Duodenal mucosa (tissue), 2 donors: Measurements from ENCODE around the gene DEPP1.

Experiments used
- H3K27ac ChIP-seq: one replicate; pipeline ENCODE4 v1.7.0; 2013; ENCODE audit warnings: low read depth, low read length
- H3K27me3 ChIP-seq, 2 donors: one replicate each; pipeline ENCODE4 v1.7.0; 2013; ENCODE audit warnings: low read length in 2 of 2, control low read depth in 1 of 2; ENCODE audit not compliant: insufficient read depth in 2 of 2, control insufficient read depth in 1 of 2
- H3K36me3 ChIP-seq, 2 donors: one replicate each; pipeline ENCODE4 v1.7.0; 2013; ENCODE audit warnings: low read length in 2 of 2, control low read depth in 1 of 2; ENCODE audit not compliant: insufficient read depth in 2 of 2, control insufficient read depth in 1 of 2
- H3K4me1 ChIP-seq, 2 donors: one replicate each; pipeline ENCODE4 v1.7.0; 2013; ENCODE audit warnings: low read length in 2 of 2, control low read depth in 1 of 2; ENCODE audit not compliant: insufficient read depth in 2 of 2, control insufficient read depth in 1 of 2
- H3K4me3 ChIP-seq, 2 donors: one replicate each; pipeline ENCODE4 v1.7.0; 2013; ENCODE audit warnings: low read length in 2 of 2, low read depth in 1 of 2
- H3K9ac ChIP-seq, 2 donors: one replicate each; pipeline ENCODE4 v1.7.0; 2013; ENCODE audit warnings: low read length in 2 of 2, low read depth in 1 of 2
- H3K9me3 ChIP-seq, 2 donors: one replicate each; pipeline ENCODE4 v1.7.0; 2013; ENCODE audit warnings: low read length in 2 of 2, control low read depth in 1 of 2; ENCODE audit not compliant: control insufficient read depth in 1 of 2

The DEPP1 gene

DNA sequence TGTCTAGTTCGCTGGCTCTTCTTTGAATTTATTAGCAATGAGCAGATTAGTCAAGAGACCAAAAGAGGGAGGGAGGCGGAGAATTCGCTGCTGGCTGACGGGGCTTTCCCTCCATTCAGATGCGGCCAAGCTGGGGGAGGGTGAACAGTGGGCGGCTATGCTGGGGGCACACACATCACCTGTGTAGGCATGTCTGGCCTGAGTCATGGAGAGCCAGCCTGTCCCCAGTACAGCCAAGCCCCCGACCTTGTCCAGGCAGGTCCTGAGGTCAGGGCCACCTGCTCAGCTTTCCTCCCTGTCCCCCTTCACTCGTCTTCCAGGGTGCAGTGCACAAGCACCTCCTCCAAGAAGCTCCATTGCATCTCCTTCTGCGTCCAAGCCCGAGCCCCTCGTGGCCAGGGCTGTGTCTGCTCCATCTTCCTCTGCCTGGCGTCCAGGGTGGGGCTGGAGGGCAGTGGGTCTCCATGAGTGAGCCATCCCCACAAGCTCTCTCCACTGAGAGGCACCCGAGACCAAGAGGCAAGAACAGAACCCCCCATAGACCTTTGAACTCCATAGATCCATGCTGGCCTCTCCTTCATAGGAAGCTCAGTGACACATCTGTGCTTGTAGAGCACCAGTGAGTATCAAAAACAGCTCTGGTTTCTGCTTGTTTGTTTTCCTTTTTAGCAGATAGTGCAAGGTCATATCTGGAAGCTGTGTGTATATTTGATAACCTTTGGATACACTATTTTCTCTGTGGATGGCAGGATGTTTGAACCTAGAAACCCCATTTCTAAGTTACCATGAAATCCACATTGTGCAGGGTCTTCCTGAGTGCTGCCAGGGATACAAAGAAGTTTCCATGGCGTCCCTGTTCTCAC lies 1.9 kb upstream of the DEPP1 start:
- Histone ChIP-seq H3K9me3 (no peaks in the 10 kb centered on the region), H3K27ac (peak overlapping the region; percentile 14), H3K9ac (no peak overlapping the region), H3K4me3 (no peak overlapping the region), H3K4me1 (peaks cover 49 to 54% of the 10 kb centered on the region in 2 donors), H3K27me3 (no peaks in the 10 kb centered on the region), H3K36me3 (peaks cover 9 to 32% of the 10 kb centered on the region in 2 donors)

GRCh38 chr10:44979281-44980191 lies 927 bp upstream of the DEPP1 start:
- Histone ChIP-seq H3K4me1 (peaks cover 51 to 57% of the 10 kb centered on the region in 2 donors), H3K27ac (peak overlapping the region; percentile 66), H3K9me3 (no peaks in the 10 kb centered on the region), H3K9ac (peak overlapping the region in 1 of 2 donors; percentile 63), H3K4me3 (no peak overlapping the region), H3K36me3 (peaks cover 3 to 22% of the 10 kb centered on the region in 2 donors), H3K27me3 (no peaks in the 10 kb centered on the region)

DNA sequence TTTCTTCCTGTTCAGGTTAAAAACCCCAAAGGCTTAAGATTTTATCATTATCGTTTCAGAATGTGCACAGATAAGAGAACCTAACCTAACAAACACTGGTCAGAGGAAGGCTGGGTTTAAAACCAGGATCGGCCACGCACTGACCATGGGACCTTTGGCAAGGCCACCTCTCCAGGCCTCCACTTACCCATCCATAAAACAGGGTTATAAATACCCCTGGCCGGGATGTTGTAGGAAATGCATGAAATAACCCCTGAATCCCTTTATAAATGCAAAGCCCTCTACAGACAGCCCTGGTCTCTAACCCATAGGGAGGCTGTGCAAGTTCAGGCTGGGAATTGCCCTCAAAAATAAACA lies 418 bp downstream of the DEPP1 start:
- H3K27me3 ChIP-seq = no peaks in the 10 kb centered on the region
- peak overlapping the region; percentile 50 to 51 for H3K4me3 ChIP-seq
- H3K9ac ChIP-seq = peak overlapping the region; percentile 43 to 63
- H3K36me3 ChIP-seq = peaks cover 0 to 15% of the 10 kb centered on the region in 2 donors
- peak overlapping the region; percentile 75 for H3K27ac ChIP-seq
- H3K9me3 ChIP-seq = no peaks in the 10 kb centered on the region
- H3K4me1 ChIP-seq = peaks cover 64 to 71% of the 10 kb centered on the region in 2 donors

DNA sequence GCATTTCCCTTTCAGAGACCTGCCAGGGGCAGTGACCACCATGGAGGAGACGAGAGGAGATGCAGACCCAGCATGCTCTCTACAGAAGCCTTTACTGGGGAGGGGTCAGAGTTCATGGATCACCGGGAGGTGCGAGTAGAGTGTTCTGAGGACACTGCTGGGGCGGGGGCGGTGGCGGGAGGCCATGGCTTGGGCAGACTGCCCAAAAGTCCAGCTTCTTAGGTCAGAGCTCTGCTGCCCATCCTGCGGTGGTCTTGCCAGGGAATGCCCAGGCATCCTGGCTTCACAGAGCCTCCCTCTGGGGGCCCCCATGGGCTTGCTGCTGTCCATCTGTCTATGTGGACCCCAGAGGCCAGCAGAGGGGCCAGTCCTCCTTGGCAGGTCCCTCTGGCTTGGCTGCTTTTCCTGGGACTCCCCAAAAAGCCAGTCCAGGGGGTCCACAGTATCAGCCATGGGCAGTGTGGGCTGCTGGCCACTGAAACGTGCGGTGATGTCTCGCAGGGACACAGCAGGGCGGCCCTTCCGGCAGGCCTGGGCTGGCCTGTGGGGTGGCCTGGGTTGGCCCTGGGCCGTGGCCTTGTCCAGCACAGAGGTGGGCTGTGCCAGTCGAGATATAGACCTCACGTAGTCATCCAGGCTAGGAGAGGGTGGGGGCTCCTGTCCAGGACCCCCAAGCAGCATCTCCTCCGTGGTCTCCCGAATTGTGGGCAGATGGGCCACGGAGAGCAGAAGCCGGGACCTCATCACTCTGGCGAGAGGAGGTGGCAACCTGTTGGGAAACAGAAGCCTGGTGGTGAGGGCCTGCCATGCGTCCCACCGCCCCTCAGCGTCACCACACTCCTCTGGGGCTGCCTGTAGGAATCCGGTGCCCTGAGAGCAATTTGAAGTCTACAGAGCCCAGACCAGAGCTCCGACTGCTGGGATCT lies 1.1 kb downstream of the DEPP1 start:
- Histone ChIP-seq H3K9ac (peak overlapping the region; percentile 43 to 63), H3K27me3 (no peaks in the 10 kb centered on the region), H3K9me3 (no peaks in the 10 kb centered on the region), H3K4me1 (peaks cover 68 to 75% of the 10 kb centered on the region in 2 donors), H3K36me3 (peaks cover 0 to 15% of the 10 kb centered on the region in 2 donors), H3K4me3 (peak overlapping the region; percentile 50 to 51), H3K27ac (peak overlapping the region; percentile 75)

DNA sequence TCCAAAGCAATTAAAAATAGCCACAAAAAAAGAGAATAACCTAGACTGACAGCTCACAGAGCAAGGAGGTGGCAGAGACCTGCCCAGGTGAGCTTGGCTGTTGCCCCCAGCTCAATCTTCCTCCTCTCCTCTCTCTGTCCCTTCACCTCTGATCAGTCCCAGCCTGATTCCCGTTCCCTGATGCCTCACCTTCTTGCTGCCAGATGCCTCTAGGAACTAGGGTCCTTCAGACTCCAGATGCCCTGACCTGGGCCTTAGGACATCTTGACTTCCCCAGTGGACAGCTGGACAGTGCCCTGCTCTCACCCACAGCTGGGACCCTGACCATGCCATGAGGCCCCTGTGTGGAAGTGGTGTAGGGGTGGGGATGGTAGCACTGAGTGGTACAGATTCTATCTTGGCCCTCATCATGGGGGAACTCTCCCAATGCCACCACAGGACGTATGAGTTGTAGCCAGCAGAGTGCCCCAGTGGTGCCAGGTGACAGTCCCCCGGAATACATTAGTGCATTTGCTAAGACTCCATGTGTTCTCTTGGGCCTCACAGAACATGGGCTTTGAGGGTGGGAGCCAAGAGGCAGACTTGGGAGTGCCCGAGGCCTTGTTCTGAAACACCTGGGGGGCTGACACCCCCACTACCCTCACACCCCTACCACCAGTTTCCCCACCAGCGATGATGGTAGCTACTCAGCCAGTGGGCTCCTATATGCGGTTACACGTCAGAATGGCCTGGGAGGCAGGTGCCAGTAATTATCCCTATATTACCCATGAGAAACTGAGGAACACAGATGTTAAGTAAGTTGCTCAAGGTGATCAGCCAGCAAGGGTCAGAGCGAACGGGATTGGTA lies 2.0 kb downstream of the DEPP1 start:
- Histone ChIP-seq H3K4me1 (peaks cover 68 to 73% of the 10 kb centered on the region in 2 donors), H3K27me3 (no peaks in the 10 kb centered on the region), H3K36me3 (peaks cover 0 to 16% of the 10 kb centered on the region in 2 donors), H3K9ac (peak overlapping the region; percentile 6 to 15), H3K4me3 (peak overlapping the region; percentile 4 to 51), H3K27ac (no peak overlapping the region), H3K9me3 (no peaks in the 10 kb centered on the region)

DNA sequence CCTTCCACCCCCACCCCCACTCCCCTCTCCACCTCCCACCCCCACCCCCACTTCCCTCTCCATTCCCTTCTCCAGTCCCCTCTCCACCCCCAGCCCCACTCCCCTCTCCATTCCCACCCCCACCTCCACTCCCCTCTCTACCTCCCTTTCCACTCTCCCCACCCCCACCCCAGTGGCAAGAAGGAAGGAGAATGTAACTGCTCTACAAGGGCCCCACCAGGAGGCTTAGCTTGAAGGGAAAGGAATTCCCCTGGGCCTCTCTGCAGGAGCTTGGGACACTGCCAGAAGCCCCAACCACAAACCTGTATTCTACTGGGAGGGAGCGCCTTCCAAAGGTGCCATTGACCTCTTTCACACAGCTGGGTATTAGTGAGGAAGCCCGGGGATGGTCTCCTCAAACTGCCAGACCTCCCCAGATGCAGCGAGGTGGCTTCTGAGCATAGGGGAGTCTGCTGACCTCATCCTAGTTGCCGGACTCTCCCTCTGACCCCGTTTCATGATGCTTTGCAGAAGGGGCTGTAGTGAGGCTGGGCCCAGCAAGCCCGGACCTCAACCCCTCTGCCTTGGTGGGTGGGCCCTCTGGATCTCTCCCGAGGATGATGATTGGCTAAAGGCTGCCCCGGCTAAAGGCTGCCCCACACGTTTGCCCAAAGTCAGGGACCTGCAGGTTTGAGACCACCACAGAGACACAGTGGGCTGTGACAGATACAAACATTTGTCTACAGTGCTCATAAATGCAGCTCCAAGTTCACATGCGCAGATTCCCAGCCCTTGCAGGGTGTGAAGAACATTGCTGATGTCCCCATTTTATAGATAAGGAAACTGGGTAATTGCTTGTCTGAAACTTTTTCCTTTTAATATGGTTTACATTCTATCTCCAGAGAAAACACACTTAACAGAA lies 2.9 kb downstream of the DEPP1 start:
- Histone ChIP-seq H3K27ac (peak overlapping the region; percentile 13), H3K4me3 (no peak overlapping the region), H3K4me1 (peaks cover 62 to 65% of the 10 kb centered on the region in 2 donors), H3K36me3 (peaks cover 0 to 25% of the 10 kb centered on the region in 2 donors), H3K9me3 (no peaks in the 10 kb centered on the region), H3K27me3 (no peaks in the 10 kb centered on the region), H3K9ac (no peak overlapping the region)

DNA sequence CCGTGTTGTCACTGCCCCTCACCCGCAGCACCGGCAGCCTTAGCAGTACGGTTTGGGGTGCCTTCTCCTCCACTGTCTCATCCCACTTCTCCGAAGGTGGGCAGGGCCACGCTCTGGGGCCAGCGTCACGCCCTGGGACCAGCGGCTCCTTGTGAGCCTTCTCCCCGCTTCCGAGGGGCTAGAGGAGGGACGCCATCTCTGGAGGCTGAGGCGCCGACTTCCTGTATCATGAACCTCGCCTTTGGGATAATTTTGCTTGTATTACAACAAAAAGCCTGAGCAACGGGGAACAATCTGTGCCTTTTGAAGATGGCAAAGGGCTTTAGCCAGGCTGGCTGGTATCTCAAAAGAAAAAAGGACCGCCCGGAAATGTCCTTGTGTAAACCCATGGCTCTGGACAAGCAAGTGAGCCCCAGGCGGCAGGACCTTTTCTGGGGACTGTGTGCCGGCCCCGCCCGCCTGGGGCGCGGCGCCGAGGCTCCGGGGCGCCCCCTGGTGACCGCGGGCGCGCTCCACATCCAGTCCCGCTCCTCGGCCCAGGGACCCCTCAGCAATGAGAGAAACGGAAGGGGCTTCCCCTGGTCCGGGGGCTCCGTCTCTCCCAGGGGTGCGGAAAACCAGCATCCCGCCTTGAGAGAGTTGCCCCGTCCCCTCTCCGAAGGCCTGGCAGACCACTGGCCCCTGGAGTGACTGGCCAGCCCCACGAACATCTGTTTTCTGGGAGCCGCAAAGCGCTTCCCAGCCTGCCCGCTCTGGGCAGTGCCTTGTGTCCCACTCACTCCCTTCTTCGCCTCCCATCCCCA lies 3.8 kb downstream of the DEPP1 start:
- H3K4me3 ChIP-seq = peak overlapping the region; percentile 66 to 77

DNA sequence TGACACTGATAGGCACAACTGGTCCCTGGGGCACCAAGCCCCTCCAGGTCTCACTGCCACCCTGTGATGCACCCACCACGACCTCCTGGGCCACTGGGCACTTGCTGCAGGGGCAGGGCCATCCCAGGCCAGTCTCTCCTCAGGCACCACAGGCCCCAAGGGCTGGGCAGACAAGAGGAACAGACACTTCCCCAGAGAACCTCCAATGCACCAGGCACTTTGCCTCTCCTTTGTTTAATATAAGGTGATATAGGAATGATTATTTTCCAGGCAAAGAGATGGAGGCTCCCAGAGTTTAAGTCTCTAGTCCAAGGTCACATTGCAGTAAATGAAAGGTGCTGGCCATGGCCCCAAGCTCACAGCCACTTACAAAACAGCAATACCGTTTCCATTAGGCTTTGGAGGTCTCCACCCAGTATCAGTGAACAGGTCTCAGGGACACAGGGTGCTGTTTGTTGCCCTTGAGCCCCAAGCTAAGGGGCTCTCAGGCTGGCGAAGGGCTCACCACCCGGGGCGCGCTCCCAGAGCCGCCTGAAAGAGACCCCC lies 4.5 kb downstream of the DEPP1 start:
- H3K27ac ChIP-seq = peak overlapping the region; percentile 53
- H3K27me3 ChIP-seq = no peaks in the 10 kb centered on the region
- H3K4me3 ChIP-seq = peak overlapping the region; percentile 66 to 77
- peaks cover 52 to 53% of the 10 kb centered on the region in 2 donors for H3K4me1 ChIP-seq
- peaks cover 0 to 29% of the 10 kb centered on the region in 2 donors for H3K36me3 ChIP-seq
- peak overlapping the region; percentile 52 to 67 for H3K9ac ChIP-seq
- no peaks in the 10 kb centered on the region for H3K9me3 ChIP-seq

More for the DNA sequence above, 3.8 kb downstream of the DEPP1 start:
- H3K9ac ChIP-seq = peak overlapping the region; percentile 52 to 67
- H3K4me1 ChIP-seq = peaks cover 55 to 59% of the 10 kb centered on the region in 2 donors
- no peaks in the 10 kb centered on the region for H3K27me3 ChIP-seq
- H3K36me3 ChIP-seq = peaks cover 0 to 29% of the 10 kb centered on the region in 2 donors
- peak overlapping the region; percentile 53 for H3K27ac ChIP-seq
- H3K9me3 ChIP-seq = no peaks in the 10 kb centered on the region
